HepG2 (cell line): Measurements from ENCODE around the gene ELL. TPM values are rescaled to one million over a fixed set of nuclear protein-coding genes. Genes with fewer than 3 reads are reported as not detected.

Experiments used
- ARNT2 ChIP-seq: sonication (generic); formaldehyde crosslinking; IDR thresholded peaks from 2 replicates; pipeline ENCODE4 v1.8.0; 2022; ENCODE audit warnings: mild to moderate bottlenecking, low read depth, missing genetic modification reagents, moderate library complexity
- BCLAF1 ChIP-seq: fragments of 450-650 bp; IDR thresholded peaks from 2 replicates; pipeline ENCODE4 v1.6.1; 2017; ENCODE audit warnings: mild to moderate bottlenecking
- DMAP1 ChIP-seq: IDR thresholded peaks from 2 replicates; pipeline ENCODE4 v1.6.1; 2016
- DR1 ChIP-seq: sonication (generic); formaldehyde crosslinking; IDR thresholded peaks from 2 replicates; pipeline ENCODE4 v1.8.0; 2021; ENCODE audit warnings: mild to moderate bottlenecking, missing genetic modification reagents, inconsistent platforms
- HMG20A ChIP-seq: IDR thresholded peaks from 2 replicates; pipeline ENCODE4 v1.6.1; 2016; ENCODE audit warnings: borderline replicate concordance
- MLLT10 ChIP-seq: sonication (generic); formaldehyde crosslinking; IDR thresholded peaks from 2 replicates; pipeline ENCODE4 v1.4.0; 2020; ENCODE audit warnings: missing genetic modification reagents
- NONO ChIP-seq, 2 experiments: fragments of 450-650 bp in 1 of 2; sonication (generic) in 1 of 2; formaldehyde crosslinking in 1 of 2; IDR thresholded peaks in 1 of 2; conservative IDR thresholded peaks in 1 of 2; 2 replicates each; pipeline versions ENCODE4 v1.6.1 to v1.8.0; 2017 to 2022; ENCODE audit warnings: mild to moderate bottlenecking in 1 of 2, missing genetic modification reagents in 1 of 2, moderate library complexity in 1 of 2
- NR2F2 ChIP-seq: IDR thresholded peaks from 2 replicates; pipeline ENCODE4 v1.6.1; 2012; ENCODE audit warnings: low read depth, inconsistent platforms, borderline replicate concordance
- ONECUT2 ChIP-seq: sonication (generic); formaldehyde crosslinking; IDR thresholded peaks from 2 replicates; pipeline ENCODE4 v1.4.0; 2020; ENCODE audit warnings: missing genetic modification reagents
- SAP130 ChIP-seq: IDR thresholded peaks from 2 replicates; pipeline ENCODE4 v1.6.1; 2016; ENCODE audit warnings: low read depth
- TAF15 ChIP-seq: fragments of 200-400 bp; formaldehyde crosslinking; IDR thresholded peaks from one replicate; pipeline ENCODE4 v1.6.1; 2018; ENCODE audit warnings: mild to moderate bottlenecking, low read depth, low read length; ENCODE audit not compliant: poor library complexity, severe bottlenecking
- TP53 ChIP-seq: sonication (generic); formaldehyde crosslinking; conservative IDR thresholded peaks from 2 replicates; pipeline ENCODE4 v1.4.0; 2020; ENCODE audit warnings: missing genetic modification reagents
- YEATS4 ChIP-seq: sonication (generic); formaldehyde crosslinking; IDR thresholded peaks from 2 replicates; pipeline ENCODE4 v1.4.0; 2020; ENCODE audit warnings: missing genetic modification reagents, borderline replicate concordance
- ZBTB40 ChIP-seq, 2 experiments: fragments of 450-650 bp in 1 of 2; sonication (generic) in 1 of 2; formaldehyde crosslinking in 1 of 2; IDR thresholded peaks; 2 replicates each; pipeline versions ENCODE4 v1.6.1 to v1.8.0; 2016 to 2022; ENCODE audit warnings: antibody characterized with exemption in 1 of 2, mild to moderate bottlenecking in 1 of 2, missing genetic modification reagents in 1 of 2
- ZNF124 ChIP-seq: sonication (generic); formaldehyde crosslinking; IDR thresholded peaks from 2 replicates; pipeline ENCODE4 v1.4.0; 2020; ENCODE audit warnings: missing genetic modification reagents
- ZNF20 ChIP-seq: sonication (generic); formaldehyde crosslinking; IDR thresholded peaks from 2 replicates; pipeline ENCODE4 v1.4.0; 2020; ENCODE audit warnings: mild to moderate bottlenecking, moderate library complexity, missing genetic modification reagents
- ZNF329 ChIP-seq: sonication (generic); formaldehyde crosslinking; IDR thresholded peaks from 2 replicates; pipeline ENCODE4 v1.9.0; 2021; ENCODE audit warnings: low read depth, mild to moderate bottlenecking, missing genetic modification reagents
- ZNF335 ChIP-seq: sonication (generic); formaldehyde crosslinking; IDR thresholded peaks from 2 replicates; pipeline ENCODE4 v1.4.0; 2020; ENCODE audit warnings: missing genetic modification reagents
- ZNF441 ChIP-seq: sonication (generic); formaldehyde crosslinking; IDR thresholded peaks from 2 replicates; pipeline ENCODE4 v1.7.0; 2021; ENCODE audit warnings: missing genetic modification reagents, borderline replicate concordance
- polyA plus RNA-seq, 8 experiments: library from polyadenylated mRNA; depleted of rRNA in 3 of 8; stranded (reverse) in 7 of 8; unstranded in 1 of 8; fragments of >200 nt; fragmentation: Illumina TruSeq in 4 of 8; extraction: Trizol in 4 of 8; gene quantifications; 2 replicates each; pipeline versions ENCODE4 v1.2.1 to v1.2.3, GENCODE V29; 2011 to 2016; ENCODE audit warnings: low read depth in 4 of 8, missing spikeins in 1 of 8, mixed read lengths in 1 of 8; ENCODE audit not compliant: insufficient read depth in 1 of 8
- total RNA-seq, 5 experiments: library from RNA; depleted of rRNA; stranded (reverse); fragments of >200 nt; fragmentation: Illumina TruSeq; extraction: Trizol; gene quantifications; 2 replicates each; pipeline ENCODE4 v1.2.3, GENCODE V29; 2016; ENCODE audit warnings: low read depth in 1 of 5

Gene ELL
- total and polyA plus RNA-seq, 2 of the 13 experiments (the other 11 are each of a cell fraction or from before 2014, with no cell fraction given), result 3.7 to 5.4 TPM

- TF ChIP-seq ZBTB40 (IDR thresholded peaks at IDR 0.05) (no peak), ZBTB40 (CRISPR knock-in tag; IDR thresholded peaks at IDR 0.05) (no peak), HMG20A (no peak), NONO (IDR thresholded peaks at IDR 0.05) (no peak), NONO (CRISPR knock-in tag; conservative IDR thresholded peaks at IDR 0.05) (peak; percentile 84), ONECUT2 (no peak), DMAP1 (CRISPR knock-in tag) (0 out of 2 replicates have a peak, but pooled peaks have one; percentile 56), ARNT2 (peak; percentile 79), DR1 (CRISPR knock-in tag) (no peak), ZNF124 (no peak), YEATS4 (CRISPR knock-in tag) (peak; percentile 68; the same call in 1 of the 2 replicates), ZNF335 (CRISPR knock-in tag) (no peak), ZNF329 (no peak), TAF15 (no peak), ZNF441 (CRISPR knock-in tag) (no peak), TP53 (CRISPR knock-in tag) (no peak), BCLAF1 (no peak), MLLT10 (CRISPR knock-in tag) (no peak), NR2F2 (no peak), ZNF20 (CRISPR knock-in tag) (no peak), SAP130 (peak; percentile 94)
These were observed 35.7 kb upstream of the ELL start, which contains the start of gene KXD1 (continued) for GRCh38 chr19:18557411-18558201.
